GM12801 (cell line): ENCODE data around the gene ENOX1.

Source experiments
- TF ChIP-seq, protein P1 (sequence below): IDR thresholded peaks from one replicate; pipeline ENCODE4 v1.5.1; 2011; ENCODE audit warnings: control low read depth; ENCODE audit not compliant: insufficient read length; ENCODE audit errors: extremely low read depth

Gene ENOX1

GRCh38 chr13:43647471-43647870 lies 139.3 kb downstream of the ENOX1 start:
- TF ChIP-seq, protein P1, sequence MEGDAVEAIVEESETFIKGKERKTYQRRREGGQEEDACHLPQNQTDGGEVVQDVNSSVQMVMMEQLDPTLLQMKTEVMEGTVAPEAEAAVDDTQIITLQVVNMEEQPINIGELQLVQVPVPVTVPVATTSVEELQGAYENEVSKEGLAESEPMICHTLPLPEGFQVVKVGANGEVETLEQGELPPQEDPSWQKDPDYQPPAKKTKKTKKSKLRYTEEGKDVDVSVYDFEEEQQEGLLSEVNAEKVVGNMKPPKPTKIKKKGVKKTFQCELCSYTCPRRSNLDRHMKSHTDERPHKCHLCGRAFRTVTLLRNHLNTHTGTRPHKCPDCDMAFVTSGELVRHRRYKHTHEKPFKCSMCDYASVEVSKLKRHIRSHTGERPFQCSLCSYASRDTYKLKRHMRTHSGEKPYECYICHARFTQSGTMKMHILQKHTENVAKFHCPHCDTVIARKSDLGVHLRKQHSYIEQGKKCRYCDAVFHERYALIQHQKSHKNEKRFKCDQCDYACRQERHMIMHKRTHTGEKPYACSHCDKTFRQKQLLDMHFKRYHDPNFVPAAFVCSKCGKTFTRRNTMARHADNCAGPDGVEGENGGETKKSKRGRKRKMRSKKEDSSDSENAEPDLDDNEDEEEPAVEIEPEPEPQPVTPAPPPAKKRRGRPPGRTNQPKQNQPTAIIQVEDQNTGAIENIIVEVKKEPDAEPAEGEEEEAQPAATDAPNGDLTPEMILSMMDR = no peak

GRCh38 chr13:43640476-43640875 lies 146.3 kb downstream of the ENOX1 start:
- TF ChIP-seq, protein P1 = no peak

DNA sequence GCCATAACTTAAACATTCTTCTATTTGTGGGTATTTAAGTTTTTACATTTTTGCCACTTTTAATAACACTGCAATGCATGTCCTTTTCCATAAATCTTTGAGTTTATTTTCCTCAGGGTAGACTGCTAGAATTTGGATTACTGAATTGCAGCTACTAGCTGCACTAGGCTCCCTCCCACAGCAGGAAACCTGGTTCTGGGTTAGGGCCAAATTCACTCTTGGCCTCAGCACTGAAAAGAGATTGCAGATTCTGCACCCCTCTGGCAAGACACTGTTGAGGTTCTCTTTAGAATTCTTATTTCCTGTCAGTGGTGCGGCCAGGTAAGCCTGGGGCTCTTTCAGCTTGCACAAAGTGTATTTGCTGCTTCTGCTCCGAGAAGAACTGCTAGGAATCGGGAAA lies 155.7 kb downstream of the ENOX1 start:
- TF ChIP-seq, protein P1 = no peak

GRCh38 chr13:43629691-43630480 lies 156.9 kb downstream of the ENOX1 start:
- TF ChIP-seq, protein P1 = no peak

- TF ChIP-seq, protein P1 = no peak
Observed at GRCh38 chr13:43626994-43627393, 159.8 kb downstream of the ENOX1 start.

DNA sequence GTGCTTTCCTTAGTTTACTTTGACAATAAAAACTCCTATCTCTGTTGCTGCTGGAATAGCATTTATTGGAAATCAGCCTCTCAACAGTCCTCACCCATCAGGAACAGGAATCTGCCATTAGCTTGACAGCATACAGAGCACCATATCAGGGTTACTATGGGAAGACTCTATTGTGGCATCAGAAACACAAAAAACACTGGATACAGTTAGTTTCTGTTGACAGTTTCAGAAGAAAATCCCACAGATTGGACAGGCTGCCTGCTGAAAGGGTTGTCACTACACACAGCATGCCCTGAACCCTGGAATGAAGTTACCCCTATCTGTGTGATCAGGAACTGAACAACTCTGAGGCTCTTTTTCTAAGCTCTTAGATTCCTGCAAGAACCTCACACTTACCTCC lies 172.7 kb downstream of the ENOX1 start:
- TF ChIP-seq, protein P1 = no peak

DNA sequence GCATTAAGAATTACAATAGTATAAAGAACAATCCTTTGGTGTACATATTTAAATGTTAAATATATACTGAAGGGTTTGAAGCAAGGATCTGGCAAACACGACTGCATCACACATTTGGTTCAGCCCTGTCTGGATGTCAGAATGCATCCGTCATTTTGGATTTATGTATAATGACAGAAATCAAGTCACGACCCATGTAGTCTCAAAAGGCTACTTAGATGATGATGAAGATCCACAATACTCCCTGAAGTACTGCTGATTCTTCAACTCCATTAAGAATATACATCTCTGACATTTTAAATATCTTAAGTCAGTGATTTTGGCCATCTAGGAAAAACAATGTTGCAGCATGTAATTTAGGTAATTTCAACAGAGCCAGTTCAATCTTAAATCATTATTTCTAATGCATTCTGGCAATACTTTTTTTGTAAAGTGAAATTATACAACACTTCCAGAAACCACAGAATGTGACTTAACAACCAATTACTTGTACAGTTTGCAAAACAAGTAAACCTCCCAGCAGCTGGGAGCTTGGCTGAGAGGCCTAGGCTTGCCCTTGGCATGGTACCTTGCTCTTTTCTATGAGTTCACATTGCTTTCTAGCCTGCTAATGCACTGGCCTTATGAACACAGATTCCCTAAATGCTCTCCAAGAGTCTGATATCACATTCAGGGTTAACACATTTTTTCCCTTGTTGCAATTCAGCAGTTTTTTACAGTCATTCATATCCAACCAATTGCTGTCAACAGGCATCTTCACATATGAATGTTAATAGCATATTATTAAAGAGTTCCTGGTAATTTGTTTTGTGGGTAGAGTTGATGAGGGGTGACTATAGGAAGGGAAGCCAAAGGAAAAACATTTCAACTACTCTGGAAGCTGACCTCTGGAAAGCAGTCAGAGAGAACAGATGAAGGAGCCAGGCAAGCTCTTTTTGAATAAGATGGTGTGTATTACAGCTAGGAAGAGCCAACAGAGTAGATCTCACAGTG lies 175.2 kb downstream of the ENOX1 start:
- TF ChIP-seq, protein P1 = no peak
